GM10248 (cell line): Measurements from ENCODE around the gene ETV2.
A peak's percentile ranks its signal among the peaks of the same experiment; 100 is the strongest.

Experiments
- CTCF ChIA-PET: fragments of 300-600 bp; sonication (Branson Sonifier 250); formaldehyde crosslinking; extraction: SDS; loops from one replicate; lab custom pipeline; 2021; ENCODE audit warnings: antibody characterized with exemption; lab: Yijun Ruan, JAX
- POLR2A ChIA-PET: fragments of 350-650 bp; sonication (Branson Sonifier 250); formaldehyde crosslinking; extraction: SDS; loops from one replicate; lab custom pipeline; 2020; ENCODE audit warnings: antibody characterized with exemption; lab: Yijun Ruan, JAX
- DNase-seq: peaks from one replicate; pipeline ENCODE4 v3.0.0; 2012; ENCODE audit errors: extremely low spot score
- CTCF ChIP-seq: IDR thresholded peaks from 2 replicates; pipeline ENCODE4 v1.5.1; 2012; ENCODE audit warnings: mild to moderate bottlenecking, low read depth; ENCODE audit errors: extremely low read depth, missing control alignments, control extremely low read depth

Gene ETV2

DNA sequence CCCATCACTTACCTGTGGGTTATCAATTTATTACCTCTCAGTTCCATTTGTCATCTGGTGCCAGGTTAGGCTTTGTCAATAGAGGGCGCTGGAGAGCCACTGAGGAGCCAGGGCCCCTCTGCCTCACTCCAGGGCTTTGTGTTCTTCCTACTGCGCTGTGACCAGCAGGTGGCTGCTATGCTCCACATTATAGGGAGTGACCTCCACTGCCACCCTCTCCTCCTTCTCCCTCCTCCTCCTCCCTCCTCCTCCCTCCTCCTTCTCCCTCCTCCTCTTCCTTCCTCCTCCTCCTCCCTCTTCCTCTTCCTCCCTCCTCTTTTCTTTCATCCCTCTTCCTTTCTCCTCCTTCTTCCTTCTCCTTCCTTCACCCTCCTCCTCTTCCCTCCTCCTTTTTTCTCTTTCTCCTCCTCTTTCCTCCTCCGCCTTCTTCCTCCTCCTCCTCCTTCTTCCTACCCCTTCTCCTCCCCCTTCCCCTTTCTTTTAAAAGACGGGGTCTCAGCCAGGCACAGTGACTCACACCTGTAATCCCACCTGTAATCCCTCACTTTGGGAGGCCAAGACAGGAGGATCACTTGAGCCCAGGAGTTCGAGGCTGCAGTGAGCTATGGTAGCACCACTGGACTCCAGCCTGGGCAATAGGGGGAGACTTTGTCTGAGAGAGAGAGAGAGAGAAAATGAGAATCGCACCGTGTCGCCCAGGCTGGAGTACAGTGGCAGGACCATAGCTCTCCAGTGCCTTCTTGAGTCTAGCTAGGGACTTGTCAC, 52.5 kb downstream of the ETV2 start:
- DNase-seq, result peak; percentile 88
- ChIA-PET POLR2A (interaction anchor here (0.6 to 1.3 kb wide), 5 partner anchors 18 to 419 kb away, joined by 3 to 6 read pairs (median 3); partner anchors contain the start of gene LIN37), CTCF (interaction anchor here (0.7 to 11.4 kb wide), 31 partner anchors 9 to 361 kb away, joined by 3 to 184 read pairs (median 5); partner anchors contain the start of genes IGFLR1, KIRREL2, LIN37 and PSENEN)
- peak; percentile 99 for TF ChIP-seq CTCF
